OCI-LY3 (cell line): ENCODE measurements around the gene ANLN.

Experiments
- EZH2phosphoT487 ChIP-seq: fragments of 200-600 bp; shearing (Covaris generic); IDR thresholded peaks from 2 replicates; pipeline ENCODE4 v1.6.1; 2018; ENCODE audit warnings: antibody characterized with exemption, mixed run types, low read depth
- TF ChIP-seq, protein P1 (sequence below): fragments of 200-600, 300-600 bp; sonication (generic); IDR thresholded peaks from 2 replicates; pipeline ENCODE4 v1.5.1; 2014; ENCODE audit warnings: antibody characterized with exemption, low read length, low read depth

- TF ChIP-seq, protein P1, sequence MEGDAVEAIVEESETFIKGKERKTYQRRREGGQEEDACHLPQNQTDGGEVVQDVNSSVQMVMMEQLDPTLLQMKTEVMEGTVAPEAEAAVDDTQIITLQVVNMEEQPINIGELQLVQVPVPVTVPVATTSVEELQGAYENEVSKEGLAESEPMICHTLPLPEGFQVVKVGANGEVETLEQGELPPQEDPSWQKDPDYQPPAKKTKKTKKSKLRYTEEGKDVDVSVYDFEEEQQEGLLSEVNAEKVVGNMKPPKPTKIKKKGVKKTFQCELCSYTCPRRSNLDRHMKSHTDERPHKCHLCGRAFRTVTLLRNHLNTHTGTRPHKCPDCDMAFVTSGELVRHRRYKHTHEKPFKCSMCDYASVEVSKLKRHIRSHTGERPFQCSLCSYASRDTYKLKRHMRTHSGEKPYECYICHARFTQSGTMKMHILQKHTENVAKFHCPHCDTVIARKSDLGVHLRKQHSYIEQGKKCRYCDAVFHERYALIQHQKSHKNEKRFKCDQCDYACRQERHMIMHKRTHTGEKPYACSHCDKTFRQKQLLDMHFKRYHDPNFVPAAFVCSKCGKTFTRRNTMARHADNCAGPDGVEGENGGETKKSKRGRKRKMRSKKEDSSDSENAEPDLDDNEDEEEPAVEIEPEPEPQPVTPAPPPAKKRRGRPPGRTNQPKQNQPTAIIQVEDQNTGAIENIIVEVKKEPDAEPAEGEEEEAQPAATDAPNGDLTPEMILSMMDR: no peak
- no peak for TF ChIP-seq EZH2phosphoT487
These were observed 19.6 kb upstream of the ANLN start for GRCh38 chr7:36370046-36370445.
